Endothelial cell of umbilical vein (primary cell): Measurements from ENCODE around the gene ELK1.

Source experiments
- CTCF ChIP-seq, 2 donors: IDR thresholded peaks; 1 replicate in 1 of 2; 2 replicates in 1 of 2; pipeline ENCODE4 v1.5.1; 2011; ENCODE audit warnings: low read length in 2 of 2, mild to moderate bottlenecking in 2 of 2, moderate library complexity in 2 of 2, control low read depth in 1 of 2, inconsistent platforms in 1 of 2, low read depth in 1 of 2; ENCODE audit not compliant: insufficient read depth in 1 of 2; ENCODE audit errors: extremely low read depth in 1 of 2
- EZH2 ChIP-seq: IDR thresholded peaks from 2 replicates; pipeline ENCODE4 v1.6.1; 2012; ENCODE audit warnings: borderline replicate concordance, low read depth, mild to moderate bottlenecking, moderate library complexity, low read length, inconsistent platforms; ENCODE audit not compliant: severe bottlenecking
- POLR2A ChIP-seq: IDR thresholded peaks from 2 replicates; pipeline ENCODE4 v1.6.1; 2012; ENCODE audit warnings: low read depth, mild to moderate bottlenecking, control low read depth, low read length
- POLR2AphosphoS5 ChIP-seq: IDR thresholded peaks from 2 replicates; pipeline ENCODE4 v1.6.1; 2012; ENCODE audit warnings: low read depth, mild to moderate bottlenecking, control low read depth, low read length, moderate library complexity; ENCODE audit not compliant: insufficient read depth
- TF ChIP-seq, protein P1 (sequence below): IDR thresholded peaks from 2 replicates; pipeline ENCODE4 v1.6.1; 2011; ENCODE audit not compliant: insufficient read depth, insufficient read length

- TF ChIP-seq POLR2A (no peak), POLR2AphosphoS5 (no peak), CTCF (IDR thresholded peaks at IDR 0.05; ENCODE audit: extremely low read depth in 1 of 2, insufficient read depth in 1 of 2, low read depth in 1 of 2, low read length in 2 of 2) (no peak), EZH2 (no peak)
- TF ChIP-seq, protein P1, sequence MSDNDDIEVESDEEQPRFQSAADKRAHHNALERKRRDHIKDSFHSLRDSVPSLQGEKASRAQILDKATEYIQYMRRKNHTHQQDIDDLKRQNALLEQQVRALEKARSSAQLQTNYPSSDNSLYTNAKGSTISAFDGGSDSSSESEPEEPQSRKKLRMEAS, result no peak
Measured at GRCh38 chrX:47595716-47596251, 54.6 kb downstream of the ELK1 start.
